Epithelial cell of esophagus (primary cell): ENCODE measurements around the gene AAK1.
A peak's percentile ranks its signal among the peaks of the same experiment; 100 is the strongest.

ENCODE experiments used
- DNase-seq: peaks from one replicate; pipeline ENCODE4 v3.0.0; 2010; ENCODE audit warnings: low read depth
- H3K4me3 ChIP-seq: 2 replicates; pipeline ENCODE4 v1.5.1; 2011; ENCODE audit warnings: mild to moderate bottlenecking, low read length, control low read depth
- TF ChIP-seq, protein P1 (sequence below): IDR thresholded peaks from 2 replicates; pipeline ENCODE4 v1.5.1; 2011; ENCODE audit warnings: low read depth, mild to moderate bottlenecking, low read length, control low read depth, inconsistent platforms; ENCODE audit not compliant: insufficient read depth; ENCODE audit errors: missing control alignments

AAK1 gene

DNA sequence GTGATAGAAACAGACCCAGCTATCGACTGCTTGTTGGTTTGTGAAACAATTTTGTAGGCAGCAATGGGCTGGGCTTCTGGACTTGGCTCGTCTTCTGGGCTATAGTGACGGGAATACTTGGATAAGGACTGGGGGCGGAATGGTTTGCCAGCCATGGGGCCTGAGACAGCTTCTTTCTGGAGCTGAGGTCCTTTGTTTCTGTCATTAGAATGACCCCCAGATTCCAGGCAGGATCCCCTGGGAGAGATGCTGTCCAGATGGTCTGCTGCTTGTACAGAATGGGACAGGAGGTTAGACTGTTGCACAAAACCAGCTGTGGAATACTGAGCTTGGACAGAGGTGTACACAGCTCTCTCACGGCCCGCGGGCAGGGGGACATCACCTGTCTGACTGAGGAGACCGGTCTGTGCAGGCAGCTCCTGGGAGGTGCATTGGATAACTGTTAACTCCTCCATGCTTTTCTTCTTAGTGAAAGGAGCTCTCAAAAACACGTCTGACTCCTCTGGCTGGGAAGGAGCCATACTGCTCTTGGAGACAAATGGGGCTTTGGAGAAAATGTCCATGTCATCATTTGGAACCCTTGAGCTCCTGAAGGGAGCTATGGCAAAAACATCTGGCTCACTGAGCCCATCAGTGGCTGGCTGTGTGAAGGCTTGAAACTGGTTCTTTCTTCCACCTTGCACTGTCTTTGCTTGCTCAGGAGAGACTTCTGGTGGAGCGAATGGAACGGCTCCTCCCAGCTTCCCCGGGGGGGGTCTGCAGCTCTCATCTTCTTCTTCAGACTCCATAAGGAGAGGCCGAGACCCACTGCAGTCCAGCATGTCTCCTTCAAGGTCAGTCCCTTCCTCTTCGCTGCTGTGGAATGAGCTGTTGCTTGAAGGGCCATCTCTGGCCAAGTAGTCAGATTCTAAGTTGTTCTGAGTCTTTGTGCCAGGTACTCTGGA is 177.8 kb downstream of the AAK1 start:
- no peak for DNase-seq
- H3K4me3 ChIP-seq: no peak overlapping the region
- TF ChIP-seq, protein P1, sequence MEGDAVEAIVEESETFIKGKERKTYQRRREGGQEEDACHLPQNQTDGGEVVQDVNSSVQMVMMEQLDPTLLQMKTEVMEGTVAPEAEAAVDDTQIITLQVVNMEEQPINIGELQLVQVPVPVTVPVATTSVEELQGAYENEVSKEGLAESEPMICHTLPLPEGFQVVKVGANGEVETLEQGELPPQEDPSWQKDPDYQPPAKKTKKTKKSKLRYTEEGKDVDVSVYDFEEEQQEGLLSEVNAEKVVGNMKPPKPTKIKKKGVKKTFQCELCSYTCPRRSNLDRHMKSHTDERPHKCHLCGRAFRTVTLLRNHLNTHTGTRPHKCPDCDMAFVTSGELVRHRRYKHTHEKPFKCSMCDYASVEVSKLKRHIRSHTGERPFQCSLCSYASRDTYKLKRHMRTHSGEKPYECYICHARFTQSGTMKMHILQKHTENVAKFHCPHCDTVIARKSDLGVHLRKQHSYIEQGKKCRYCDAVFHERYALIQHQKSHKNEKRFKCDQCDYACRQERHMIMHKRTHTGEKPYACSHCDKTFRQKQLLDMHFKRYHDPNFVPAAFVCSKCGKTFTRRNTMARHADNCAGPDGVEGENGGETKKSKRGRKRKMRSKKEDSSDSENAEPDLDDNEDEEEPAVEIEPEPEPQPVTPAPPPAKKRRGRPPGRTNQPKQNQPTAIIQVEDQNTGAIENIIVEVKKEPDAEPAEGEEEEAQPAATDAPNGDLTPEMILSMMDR: no peak

DNA sequence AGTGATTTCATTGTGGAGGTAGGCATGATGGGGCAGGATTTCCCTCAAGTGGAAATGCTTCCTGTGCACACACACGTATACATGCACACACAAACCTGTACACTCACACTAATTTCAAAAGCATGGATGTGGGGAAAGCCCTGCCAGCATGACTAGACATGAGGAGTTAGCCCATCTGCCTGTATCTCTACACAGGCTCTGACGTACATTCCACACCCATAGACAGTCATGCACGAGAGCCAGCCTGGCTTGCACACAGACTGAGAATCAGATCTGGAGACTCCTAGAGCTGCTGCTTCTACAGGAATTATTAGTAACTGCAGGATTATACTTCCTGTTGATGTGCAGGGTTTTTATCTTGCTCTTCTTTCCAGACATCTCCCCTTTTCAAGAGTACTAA is 179.0 kb downstream of the AAK1 start:
- peak; percentile 99 for DNase-seq
- no peak overlapping the region for H3K4me3 ChIP-seq
- TF ChIP-seq, protein P1: peak; percentile 45

DNA sequence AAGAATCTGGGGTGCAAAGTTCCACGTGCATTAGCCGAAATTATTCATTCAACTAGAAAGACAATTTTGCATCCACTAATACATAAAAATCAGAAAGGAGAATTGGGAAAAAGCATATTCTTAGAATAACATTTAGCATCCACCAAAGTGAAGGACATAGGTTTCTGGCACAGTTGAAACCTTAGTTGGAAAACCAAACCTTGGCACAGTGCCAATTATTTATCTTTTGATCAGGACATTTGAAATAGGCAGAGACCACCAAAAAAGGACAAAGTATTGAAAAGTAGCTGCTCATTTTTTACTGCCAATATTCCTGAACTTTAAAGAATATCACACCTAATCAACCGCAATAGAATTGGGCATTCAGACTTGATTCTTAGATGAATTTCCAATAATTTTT is 180.8 kb downstream of the AAK1 start:
- TF ChIP-seq, protein P1: no peak
- no peak overlapping the region for H3K4me3 ChIP-seq
- DNase-seq: no peak

DNA sequence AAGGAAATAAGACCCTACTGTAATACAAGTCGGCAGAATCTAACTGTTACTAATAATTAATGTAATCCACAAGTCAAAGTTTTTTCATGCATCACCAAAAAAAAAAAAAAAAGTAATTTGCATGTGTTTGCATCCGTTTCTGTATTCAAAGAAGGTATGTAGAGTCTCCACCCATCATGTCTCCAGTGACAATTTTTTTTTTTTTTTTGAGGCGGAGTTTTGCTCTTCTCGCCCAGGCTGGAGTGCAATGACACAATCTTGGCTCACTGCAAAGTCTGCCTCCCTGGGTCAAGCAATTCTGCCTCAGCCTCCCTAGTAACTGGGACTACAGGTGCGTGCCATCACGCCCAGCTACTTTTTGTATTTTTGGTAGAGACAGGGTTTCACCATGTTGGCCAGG is 182.1 kb downstream of the AAK1 start:
- no peak overlapping the region for H3K4me3 ChIP-seq
- TF ChIP-seq, protein P1: no peak
- no peak for DNase-seq

DNA sequence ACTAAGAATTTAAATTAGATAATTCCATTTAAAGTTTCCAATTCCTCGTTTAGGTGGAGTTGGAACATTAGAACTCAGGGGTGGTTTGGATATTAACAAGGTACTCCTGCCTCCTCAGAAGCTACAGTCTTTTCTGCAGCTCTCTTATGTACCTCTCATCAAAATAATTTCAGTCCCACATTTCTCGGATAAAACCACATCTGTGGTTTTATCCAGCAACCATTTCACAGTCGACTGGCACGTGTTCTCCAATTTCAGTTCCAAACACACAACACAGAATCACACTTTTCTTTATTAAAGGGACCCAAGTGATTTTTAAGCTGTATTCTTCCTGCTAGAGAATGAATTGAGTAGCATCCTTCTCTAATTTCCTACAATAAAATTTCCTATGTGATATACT is 183.6 kb downstream of the AAK1 start:
- no peak overlapping the region for H3K4me3 ChIP-seq
- DNase-seq: no peak
- TF ChIP-seq, protein P1: no peak

DNA sequence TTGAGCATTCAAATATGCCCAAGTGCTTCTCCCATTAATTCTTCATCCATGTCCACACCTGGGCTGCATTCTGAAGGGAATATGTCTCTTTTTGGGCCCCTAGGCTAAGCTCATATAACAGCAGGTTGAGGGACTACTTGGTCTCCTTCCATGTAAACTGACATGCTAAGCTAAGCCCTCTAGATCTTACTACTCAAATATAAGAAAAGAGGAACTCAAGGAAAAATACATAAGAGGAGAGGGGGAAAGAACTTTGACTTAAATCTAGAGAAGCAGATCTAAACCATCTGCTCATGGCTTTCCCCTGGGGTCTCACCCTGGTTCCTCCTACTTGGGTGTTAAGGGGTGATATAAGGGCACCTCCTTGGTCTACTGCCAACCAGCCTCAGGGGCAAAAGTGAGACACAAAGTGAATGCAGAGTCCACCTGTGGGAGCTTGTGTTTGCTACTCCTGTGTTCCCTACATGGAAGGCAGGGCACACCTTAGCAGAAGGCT is 186.5 kb downstream of the AAK1 start:
- H3K4me3 ChIP-seq: no peak overlapping the region
- DNase-seq: no peak
- TF ChIP-seq, protein P1: no peak
